ENCODE measurements around the gene COL17A1.

Gene COL17A1

GRCh38 chr10:103995134-103995533 lies 90.5 kb downstream of the COL17A1 start:
- H3K4me3 ChIP-seq (ENCODE audit: low read depth, low read length): no peak overlapping the region

GRCh38 chr10:103991393-103992128 lies 94.1 kb downstream of the COL17A1 start:
- no peak overlapping the region for H3K4me3 ChIP-seq (ENCODE audit: low read depth, low read length)

- no peak overlapping the region for H3K4me3 ChIP-seq (ENCODE audit: low read depth, low read length)
Observed at GRCh38 chr10:103990531-103990930, 95.1 kb downstream of the COL17A1 start.

- no peak overlapping the region for H3K4me3 ChIP-seq (ENCODE audit: low read depth, low read length)
Observed at GRCh38 chr10:103990121-103990520, 95.6 kb downstream of the COL17A1 start.

GRCh38 chr10:103986360-103986759 lies 99.3 kb downstream of the COL17A1 start:
- H3K4me3 ChIP-seq (ENCODE audit: low read depth, low read length): no peak overlapping the region

GRCh38 chr10:103985726-103986125 lies 100.0 kb downstream of the COL17A1 start:
- no peak overlapping the region for H3K4me3 ChIP-seq (ENCODE audit: low read depth, low read length)

GRCh38 chr10:103983367-103983911 lies 102.2 kb downstream of the COL17A1 start:
- H3K4me3 ChIP-seq (ENCODE audit: low read depth, low read length): no peak overlapping the region

- H3K4me3 ChIP-seq (ENCODE audit: low read depth, low read length): no peak overlapping the region
Observed at GRCh38 chr10:103982639-103983038, 103.0 kb downstream of the COL17A1 start.
